Activated naive CD4-positive, alpha-beta T cell treated with Interleukin-2 at 50 U/mL for 16 hours (primary cell): Measurements from ENCODE around the gene SMU1.

Experiments used
- DNase-seq: peaks from one replicate; pipeline ENCODE4 v3.0.0-alpha.2; 2020

Gene SMU1

DNA sequence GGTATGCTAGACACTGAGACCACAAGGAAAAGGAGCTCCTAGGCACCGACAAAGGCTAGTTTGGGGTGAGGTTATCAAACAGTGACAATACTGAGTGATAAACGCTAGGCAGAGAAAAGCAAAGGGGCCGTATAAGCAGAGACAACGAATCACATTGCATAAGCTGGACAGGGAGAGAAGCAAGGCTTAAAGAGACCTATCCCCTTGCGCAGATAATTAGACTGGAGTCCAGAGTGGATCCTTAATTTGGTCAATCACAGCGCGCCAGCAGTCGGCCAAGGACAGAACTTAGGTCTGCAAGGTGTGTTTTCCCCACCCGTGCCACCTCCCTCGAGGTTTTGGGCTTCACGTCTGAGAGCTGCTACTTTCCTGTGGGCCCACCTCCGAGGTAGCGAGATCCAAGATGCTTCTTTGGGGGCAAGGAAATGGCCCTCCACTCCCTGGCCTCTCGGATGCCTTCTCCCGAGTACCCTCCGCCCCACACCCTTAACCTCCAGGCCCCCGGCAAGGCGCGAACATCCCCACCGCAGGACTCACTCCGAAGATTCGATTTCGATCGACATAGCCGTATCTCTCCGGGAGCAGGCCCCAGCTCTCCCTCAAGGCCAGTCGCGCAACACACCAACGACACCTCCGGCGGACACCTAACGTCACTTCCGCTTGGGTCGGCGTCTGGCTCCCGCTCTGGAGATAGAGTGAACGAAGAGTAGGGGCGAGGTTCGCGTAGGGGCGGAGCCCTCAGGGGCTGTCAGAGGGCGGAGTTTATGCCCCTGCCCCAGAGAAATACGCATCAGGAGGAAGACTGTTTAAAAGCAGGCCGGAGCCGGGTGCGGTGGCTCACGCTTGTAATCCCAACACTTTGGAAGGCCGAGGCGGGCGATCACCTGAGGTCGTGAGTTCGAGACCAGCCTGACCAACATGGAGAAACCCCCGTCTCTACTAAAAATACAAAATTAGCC is at the start of gene SMU1:
Gene SMU1 (minus strand): TSS at position 629 of the 959 bp plus-strand sequence. CDS start 66 bp downstream, at position 563.
- peak; percentile 95 for DNase-seq

DNA sequence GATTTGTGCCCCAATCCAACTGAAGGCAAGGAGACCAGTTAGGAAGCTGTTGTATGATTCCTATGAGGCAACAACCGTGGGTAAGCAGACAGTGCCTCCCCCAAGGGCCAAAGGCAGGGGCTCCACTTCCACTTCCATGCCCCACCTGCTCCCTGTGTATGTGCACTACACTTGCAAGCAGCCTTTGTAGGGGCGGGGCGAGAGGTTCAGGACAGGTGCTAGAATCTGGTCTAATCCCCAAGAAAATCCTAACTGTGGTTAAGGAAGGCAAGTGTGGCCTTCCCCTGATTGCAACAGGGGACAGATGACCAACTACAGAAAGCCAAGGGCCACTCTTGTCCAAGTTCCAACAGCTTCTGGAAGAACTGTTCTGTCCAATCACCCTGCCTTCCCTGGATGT is 49.0 kb upstream of the SMU1 start:
- DNase-seq: no peak

GRCh38 chr9:33124751-33125381 is 48.4 kb upstream of the SMU1 start:
- DNase-seq: no peak

DNA sequence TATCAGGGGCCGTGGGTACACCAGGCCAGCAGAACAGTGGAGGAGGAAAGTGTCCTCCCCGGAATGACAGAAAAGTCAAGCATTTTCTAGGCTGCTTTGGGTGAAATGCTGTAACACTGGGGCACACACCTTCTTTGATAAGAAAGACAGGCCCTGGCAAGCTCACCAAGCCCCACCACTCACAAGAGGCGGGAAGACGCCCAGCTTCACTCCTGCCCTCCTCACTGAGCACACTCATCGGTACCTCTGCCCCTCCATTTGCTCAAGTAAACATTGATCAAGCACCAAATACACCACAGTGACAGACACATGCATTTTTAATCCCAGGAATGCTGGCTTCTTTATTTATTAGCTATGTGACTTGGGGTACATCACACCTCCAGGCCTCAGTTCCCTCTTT is 47.6 kb upstream of the SMU1 start:
- DNase-seq: no peak

DNA sequence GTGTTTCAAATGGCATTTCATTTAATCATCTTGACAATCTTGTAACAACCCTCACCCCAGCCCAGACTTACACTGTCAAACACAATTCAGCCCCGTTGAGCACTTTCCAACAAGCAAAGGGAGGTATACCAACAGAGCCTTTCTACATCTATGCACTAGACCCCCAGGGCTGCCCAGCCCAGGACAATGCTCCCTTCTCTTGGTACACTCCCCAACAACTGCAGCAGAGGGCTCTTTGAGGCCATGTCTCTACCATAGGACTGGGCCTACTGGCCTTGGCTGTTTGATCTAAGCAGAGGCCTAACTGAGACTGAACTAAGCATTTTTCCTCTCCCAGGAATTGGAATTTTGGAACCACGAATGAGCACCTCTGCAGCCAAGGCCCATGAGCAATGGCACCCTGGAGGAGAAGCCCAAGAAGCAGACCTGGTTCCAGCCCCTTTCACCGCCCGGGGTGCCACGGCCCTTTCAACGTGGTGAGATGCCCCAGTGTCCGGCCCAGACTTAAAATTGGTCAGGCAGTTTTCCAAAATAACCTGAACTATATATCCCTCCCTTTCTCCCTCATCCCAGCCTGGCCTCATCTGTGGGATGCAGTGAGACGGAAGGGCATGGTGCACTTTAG is 47.0 kb upstream of the SMU1 start:
- DNase-seq: no peak

GRCh38 chr9:33120620-33121019 is 44.1 kb upstream of the SMU1 start:
- DNase-seq: no peak

- no peak for DNase-seq
Observed at GRCh38 chr9:33117796-33118195, 41.3 kb upstream of the SMU1 start.

GRCh38 chr9:33117306-33117705 is 40.8 kb upstream of the SMU1 start:
- no peak for DNase-seq

GRCh38 chr9:33116860-33117259 is 40.4 kb upstream of the SMU1 start:
- DNase-seq: no peak

GRCh38 chr9:33114746-33115145 is 38.3 kb upstream of the SMU1 start:
- no peak for DNase-seq

GRCh38 chr9:33113799-33114547 is 37.5 kb upstream of the SMU1 start:
- DNase-seq: no peak

- DNase-seq: no peak
Observed at GRCh38 chr9:33112094-33112493, 35.6 kb upstream of the SMU1 start.

GRCh38 chr9:33111631-33112030 is 35.2 kb upstream of the SMU1 start:
- no peak for DNase-seq

GRCh38 chr9:33110686-33111085 is 34.2 kb upstream of the SMU1 start:
- no peak for DNase-seq

DNA sequence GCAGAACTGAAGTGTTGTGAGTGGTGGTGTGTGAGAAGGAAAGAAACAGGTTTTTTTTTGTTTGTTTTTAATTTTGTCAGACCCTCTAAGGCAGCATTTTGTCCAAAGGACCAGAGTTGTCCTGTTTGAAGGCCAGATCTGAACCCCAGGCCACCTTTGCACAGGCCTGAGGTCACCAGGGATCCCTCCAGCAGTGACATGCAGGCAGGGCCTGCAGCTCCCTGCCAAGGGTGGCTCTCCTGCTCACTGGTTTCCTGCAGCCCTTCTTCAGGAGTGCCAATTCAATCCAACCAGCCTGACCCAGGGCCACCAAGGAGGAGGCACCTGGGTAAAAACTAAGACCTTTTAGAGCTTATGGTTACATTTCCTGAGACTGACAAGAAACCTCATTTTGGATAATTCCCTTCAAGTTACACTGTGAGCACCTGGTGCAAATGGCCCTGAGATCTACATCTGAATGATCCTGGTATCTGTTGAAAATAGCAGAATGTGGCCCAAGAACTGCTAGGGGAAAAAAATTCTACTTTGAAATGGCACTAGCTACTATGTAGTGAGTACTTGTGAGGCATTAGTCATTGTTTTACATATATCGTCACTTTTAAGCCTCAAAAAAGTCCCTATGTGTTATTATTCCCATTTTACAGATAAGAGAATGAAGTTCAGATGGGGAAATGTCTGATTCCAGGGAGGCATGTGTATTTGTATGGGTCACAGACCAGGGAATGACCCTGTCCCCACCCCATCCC is 33.5 kb upstream of the SMU1 start:
- no peak for DNase-seq

DNA sequence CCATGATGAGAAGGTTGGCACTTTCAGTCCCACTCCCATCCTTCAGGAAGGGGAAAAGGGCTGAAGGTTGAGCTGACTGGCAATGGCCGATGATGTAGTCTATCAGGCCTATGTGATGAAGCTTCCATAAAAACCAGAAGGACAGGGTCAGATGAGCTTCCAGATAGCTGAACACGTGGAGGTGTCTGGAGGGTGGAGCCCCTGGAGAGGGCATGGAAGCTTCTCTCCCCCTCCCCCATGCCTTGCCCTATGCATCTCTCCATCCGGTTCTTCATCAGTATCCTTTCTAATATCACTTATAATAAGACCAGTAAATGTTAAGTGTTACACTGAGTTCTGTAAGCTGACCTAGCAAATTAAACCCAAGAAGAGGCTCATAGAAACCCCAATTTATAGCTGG is 32.6 kb upstream of the SMU1 start:
- DNase-seq: no peak

- no peak for DNase-seq
Observed at GRCh38 chr9:33108472-33108871, 32.0 kb upstream of the SMU1 start.

DNA sequence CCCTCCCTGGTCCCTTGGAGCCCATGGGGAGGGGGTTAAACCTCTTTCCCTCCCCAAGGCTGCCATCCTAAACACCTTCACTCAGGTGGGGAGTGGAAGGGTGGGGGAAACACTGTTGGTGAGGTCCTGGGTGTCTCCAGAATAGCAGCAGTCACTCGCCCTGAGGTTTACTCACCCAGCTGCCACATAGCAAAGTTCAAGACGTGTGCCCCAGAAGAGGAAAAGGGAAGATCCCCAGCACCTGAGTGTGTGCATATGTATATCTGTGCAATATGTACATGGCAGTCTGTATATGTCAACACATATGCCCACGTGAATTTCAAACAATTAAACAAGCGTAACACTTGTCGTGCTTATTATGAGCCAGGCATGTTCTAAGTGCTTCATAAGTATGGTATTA is 31.3 kb upstream of the SMU1 start:
- DNase-seq: no peak

DNA sequence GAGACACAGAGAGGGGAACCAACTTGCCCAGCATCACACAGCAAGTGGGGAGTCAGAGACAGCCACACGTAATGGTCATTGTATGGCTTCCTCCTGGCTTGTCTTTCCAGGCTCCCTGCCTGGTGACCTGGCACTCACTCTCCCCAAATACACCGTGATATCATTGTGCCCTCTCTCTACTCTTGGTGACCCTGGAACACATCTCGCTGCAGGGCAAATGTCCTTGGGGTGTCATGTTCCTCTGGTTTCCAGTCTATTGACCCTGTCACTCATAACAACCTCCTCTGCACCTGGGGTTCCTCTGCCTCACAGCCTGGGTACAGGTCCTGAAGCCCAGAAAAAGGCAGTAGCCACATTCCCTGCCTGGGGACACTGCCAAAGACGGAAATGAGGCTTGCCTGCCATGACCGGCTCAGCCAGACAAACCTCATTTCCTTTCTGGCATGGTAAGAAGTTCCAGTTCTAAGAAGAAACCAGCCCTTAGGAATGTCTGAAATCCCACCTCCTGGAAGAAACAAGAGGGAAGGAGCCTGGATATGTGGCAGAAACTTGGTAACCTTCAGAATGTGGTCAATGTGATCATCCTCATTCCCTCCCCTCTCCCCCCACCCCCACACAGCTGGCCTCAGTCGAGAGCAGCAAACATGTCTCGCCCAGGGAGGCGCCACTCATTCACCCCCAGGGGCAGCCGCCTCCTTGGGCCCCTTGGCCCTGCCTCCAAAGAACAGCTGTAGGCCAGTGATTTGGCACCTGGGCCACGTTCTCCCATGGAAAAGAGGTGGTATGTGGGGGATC is 30.6 kb upstream of the SMU1 start:
- no peak for DNase-seq

- DNase-seq: no peak
Observed at GRCh38 chr9:33106372-33106771, 29.9 kb upstream of the SMU1 start.

GRCh38 chr9:33105959-33106358 is 29.5 kb upstream of the SMU1 start:
- no peak for DNase-seq

DNA sequence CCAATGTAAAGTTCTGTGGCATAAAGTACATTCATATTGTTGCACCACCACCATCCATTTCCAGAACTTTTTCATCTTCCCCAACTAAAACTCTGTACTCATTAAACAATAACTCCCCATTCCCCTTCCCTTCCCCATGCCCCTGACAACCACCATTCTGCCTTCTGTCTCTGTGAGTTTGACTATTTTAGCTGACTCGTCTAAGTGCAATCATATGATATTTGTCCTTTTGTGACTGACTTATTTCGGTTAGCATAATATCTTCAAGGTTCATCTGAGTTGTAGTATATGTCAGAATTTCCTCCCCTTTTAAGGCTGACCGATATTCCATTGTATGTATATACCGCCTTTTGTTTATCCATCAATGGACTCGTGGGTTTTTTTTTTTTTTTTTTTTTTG is 29.0 kb upstream of the SMU1 start:
- DNase-seq: no peak
